ENCODE results near the gene KIR3DL1. TPM values are rescaled to one million over a fixed set of nuclear protein-coding genes. Genes with fewer than 3 reads are reported as not detected.
"Not testable (repeated sequence)": the region's sequence is repeated elsewhere in the genome, so short reads cannot be mapped to it uniquely, and the experiment has no call there.

The KIR3DL1 gene
- not detected for polyA plus RNA-seq (2012; ENCODE audit: low read depth, missing spikeins)

DNA sequence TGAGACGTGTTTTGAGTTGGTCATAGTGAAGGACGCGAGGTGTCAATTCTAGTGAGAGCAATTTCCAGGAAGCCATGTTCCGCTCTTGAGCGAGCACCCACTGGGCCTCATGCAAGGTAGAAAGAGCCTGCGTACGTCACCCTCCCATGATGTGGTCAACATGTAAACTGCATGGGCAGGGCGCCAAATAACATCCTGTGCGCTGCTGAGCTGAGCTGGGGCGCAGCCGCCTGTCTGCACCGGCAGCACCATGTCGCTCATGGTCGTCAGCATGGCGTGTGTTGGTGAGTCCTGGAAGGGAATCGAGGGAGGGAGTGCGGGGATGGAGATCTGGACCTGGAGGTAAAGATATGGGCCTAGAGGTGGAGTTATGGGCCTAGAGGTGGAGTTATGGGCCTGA, at the start of gene KIR3DL1:
KIR3DL1 (plus strand) TSS at position 218 of the 400 bp plus-strand sequence.
- FAIRE-seq, result not testable (repeated sequence)

DNA sequence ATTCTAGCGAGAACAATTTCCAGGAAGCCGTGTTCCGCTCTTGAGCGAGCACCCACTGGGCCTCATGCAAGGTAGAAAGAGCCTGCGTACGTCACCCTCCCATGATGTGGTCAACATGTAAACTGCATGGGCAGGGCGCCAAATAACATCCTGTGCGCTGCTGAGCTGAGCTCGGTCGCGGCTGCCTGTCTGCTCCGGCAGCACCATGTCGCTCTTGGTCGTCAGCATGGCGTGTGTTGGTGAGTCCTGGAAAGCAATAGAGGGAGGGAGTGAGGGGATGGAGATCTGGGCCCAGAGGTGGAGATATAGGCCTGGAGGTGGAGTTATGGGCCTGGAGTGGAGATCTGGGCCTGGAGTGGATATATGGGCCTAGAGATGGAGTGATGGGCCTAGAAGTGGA, 46.6 kb upstream of the KIR3DL1 start, which contains the start of gene KIR2DL1:
KIR2DL1 (plus strand) TSS at position 148 of the 400 bp plus-strand sequence; CDS start at position 206, 58 bp downstream.
- not testable (repeated sequence) for DNase-seq (ENCODE audit: insufficient read length, low spot score); FAIRE-seq

More for the DNA sequence above, at the start of gene KIR3DL1:
- not testable (repeated sequence) for DNase-seq (ENCODE audit: insufficient read length, low spot score)

- DNase-seq (ENCODE audit: insufficient read length, low spot score); FAIRE-seq: not testable (repeated sequence)
Observed at GRCh38 chr19:54770511-54770910, 45.8 kb upstream of the KIR3DL1 start.

DNA sequence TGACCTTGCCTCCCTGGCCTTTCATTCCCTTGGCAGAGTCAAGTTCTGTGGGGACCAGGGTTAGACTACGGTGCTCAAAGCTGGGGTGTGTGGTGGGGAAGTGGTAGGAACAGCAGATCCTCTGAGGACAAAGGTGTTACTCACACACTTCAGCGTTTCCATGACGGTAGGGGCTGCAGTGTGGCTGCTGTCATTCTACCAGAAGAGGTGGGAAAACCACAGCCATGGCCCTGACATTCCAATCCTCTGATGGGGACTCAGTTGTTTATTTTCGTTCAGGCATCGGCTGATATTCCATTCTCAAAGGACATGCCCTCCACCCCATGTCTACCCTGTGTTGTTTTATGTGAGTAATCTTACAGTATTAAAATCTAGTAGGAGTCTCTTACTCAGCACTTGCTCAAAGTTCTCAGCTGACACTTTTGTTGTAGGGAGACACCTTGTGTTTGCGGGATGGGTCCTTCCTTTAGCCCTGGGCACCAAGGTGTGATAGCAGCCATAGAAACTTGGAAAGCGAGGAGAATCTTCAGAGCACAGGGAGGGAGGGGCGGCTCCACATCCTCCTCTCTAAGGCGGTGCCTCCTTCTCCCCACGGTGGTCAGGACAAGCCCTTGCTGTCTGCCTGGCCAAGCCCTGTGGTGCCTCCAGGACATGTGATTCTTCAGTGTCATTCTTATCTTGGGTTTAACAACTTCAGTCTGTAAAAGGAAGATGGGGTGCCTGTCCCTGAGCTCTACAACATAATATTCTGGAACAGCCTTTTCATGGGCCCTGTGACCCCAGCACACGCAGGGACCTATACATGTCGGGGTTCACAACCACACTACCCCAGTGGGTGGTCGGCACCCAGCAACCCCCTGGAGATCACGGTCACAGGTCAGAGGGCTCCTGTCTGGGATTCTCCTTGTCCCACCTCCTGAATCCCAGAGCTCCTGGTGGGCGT, 45.0 kb upstream of the KIR3DL1 start:
- DNase-seq (ENCODE audit: insufficient read length, low spot score), result not testable (repeated sequence)

GRCh38 chr19:54772666-54773065, 43.6 kb upstream of the KIR3DL1 start:
- FAIRE-seq, result not testable (repeated sequence)

More for the DNA sequence above, 45.0 kb upstream of the KIR3DL1 start:
- FAIRE-seq, result not testable (repeated sequence)

DNA sequence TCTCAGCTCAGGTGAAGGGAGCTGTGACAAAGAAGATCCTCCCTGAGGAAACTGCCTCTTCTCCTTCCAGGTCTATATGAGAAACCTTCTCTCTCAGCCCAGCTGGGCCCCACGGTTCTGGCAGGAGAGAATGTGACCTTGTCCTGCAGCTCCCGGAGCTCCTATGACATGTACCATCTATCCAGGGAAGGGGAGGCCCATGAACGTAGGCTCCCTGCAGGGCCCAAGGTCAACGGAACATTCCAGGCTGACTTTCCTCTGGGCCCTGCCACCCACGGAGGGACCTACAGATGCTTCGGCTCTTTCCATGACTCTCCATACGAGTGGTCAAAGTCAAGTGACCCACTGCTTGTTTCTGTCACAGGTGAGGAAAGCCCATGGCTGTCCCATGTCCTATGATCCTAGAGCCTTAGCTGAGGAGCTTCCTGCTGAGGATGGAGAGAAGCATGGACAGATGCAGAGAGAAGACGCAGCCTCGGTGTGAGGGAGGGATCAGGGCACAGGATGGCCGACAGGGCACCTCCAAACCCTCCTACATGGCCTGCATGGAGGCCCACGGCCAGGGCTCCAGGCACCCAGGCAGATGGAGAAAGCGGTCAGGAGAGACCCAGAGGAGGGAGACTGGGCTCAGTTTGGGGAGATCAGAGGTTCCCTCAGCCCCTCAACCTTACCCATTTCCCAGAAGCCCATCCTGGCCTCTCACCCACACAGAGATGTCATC, 41.0 kb upstream of the KIR3DL1 start:
- FAIRE-seq; DNase-seq (ENCODE audit: insufficient read length, low spot score): not testable (repeated sequence)

More at GRCh38 chr19:54772666-54773065, 43.6 kb upstream of the KIR3DL1 start:
- DNase-seq (ENCODE audit: insufficient read length, low spot score), result not testable (repeated sequence)

DNA sequence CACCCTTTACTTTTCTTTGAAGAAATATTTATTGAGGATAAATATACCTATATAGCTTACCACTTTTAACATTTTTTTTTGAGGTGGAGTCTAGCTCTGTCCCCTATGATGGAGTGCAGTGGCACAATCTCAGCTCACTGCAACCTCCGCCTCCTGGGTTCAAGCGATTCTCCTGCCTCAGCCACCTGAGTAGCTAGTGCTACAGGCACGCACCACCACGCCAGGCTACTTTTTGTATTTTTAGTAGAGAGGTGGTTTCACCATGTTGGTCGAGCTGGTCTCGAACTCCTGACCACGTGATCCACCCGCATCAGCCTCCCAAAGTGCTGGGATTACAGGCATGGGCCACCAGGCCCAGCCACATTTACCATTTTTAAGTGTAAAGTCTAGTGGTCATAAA, 40.4 kb upstream of the KIR3DL1 start:
- not testable (repeated sequence) for FAIRE-seq; DNase-seq (ENCODE audit: insufficient read length, low spot score)

DNA sequence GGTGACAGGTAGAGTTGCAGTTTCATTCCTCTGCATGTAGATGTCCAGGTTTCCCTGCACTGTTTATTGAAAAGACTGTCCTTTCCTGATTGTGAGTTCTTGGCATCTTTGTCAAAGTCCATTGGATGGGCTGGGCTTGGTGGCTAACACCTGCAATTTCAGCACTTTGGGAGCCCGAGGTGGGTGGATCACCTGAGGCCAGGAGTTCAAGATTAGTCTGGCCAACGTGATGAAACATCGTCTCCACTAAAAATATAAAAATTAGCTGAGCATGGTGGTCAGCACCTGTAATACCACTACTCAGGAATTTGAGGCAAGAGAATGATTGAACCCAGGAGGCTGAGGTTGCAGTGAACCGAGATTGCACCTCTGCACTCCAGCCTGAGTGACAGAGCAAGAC, 38.4 kb upstream of the KIR3DL1 start:
- FAIRE-seq, result not testable (repeated sequence)

DNA sequence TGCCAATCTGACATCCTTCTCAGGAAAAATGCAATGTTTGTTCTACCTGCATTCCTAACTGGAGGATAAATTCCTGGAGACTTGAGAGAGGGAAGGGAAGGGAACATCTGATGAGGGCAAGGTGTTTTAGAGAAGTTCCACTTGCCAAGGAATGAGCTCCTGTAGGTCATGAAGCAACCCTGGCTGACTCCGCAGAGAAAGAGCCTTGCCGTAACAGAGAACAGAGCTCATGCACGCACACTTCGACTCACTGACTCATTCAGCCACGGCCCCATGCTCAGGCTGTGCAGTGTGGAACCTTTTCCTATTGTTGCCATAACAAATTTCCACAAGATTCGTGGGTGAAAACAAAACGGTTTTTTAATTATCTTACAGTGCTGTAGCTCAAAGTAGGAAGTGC, 37.4 kb upstream of the KIR3DL1 start:
- DNase-seq (ENCODE audit: insufficient read length, low spot score); FAIRE-seq: not testable (repeated sequence)

More for the DNA sequence above, 38.4 kb upstream of the KIR3DL1 start:
- not testable (repeated sequence) for DNase-seq (ENCODE audit: insufficient read length, low spot score)

DNA sequence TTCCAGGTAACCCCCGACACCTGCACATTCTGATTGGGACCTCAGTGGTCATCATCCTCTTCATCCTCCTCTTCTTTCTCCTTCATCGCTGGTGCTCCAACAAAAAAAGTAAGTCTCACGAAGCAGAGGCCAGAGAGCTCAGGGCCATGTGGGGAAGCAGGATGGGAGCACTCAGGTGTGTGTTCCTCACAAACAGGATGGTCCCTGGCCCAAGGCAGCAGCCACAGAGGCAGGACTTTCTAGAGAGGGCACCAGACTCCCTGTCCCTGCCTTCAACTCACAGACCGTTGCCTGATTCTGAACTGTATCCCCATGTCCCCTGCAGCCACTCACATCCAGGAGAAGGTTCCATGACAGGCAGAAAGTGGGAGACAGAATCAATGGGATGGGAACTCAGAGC, 33.4 kb upstream of the KIR3DL1 start:
- not testable (repeated sequence) for FAIRE-seq

GRCh38 chr19:54786091-54786723, 30.1 kb upstream of the KIR3DL1 start:
- FAIRE-seq; DNase-seq (ENCODE audit: insufficient read length, low spot score): not testable (repeated sequence)

More for the DNA sequence above, 33.4 kb upstream of the KIR3DL1 start:
- not testable (repeated sequence) for DNase-seq (ENCODE audit: insufficient read length, low spot score)

- not testable (repeated sequence) for FAIRE-seq; DNase-seq (ENCODE audit: insufficient read length, low spot score)
Observed at GRCh38 chr19:54788154-54788553, 28.1 kb upstream of the KIR3DL1 start.

DNA sequence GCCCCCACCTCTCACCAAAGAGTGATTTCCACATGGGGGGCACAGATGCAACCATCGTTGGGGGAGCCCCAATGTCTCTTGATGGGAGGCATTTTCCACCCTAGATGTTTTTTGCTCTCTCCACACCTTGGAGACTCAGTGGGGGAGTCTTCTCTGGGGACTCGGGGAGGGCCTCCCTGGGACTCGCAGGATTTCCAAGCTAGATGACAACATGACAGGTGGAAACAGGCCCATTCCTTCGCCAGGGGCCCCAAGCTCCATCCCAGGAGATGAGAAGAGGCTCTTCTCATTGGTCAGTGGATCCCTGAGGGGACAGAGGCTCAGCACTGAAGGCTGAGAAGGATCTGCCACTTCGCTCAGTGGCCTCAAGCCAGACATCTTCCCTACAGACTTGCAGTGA, 25.6 kb upstream of the KIR3DL1 start:
- DNase-seq (ENCODE audit: insufficient read length, low spot score) (no peak), FAIRE-seq (no peak)
- TF ChIP-seq POLR2AphosphoS5 (IDR thresholded peaks at IDR 0.05; ENCODE audit: low read depth, low read length), result no peak
- no peak for TF ChIP-seq PAX5 (IDR thresholded peaks at IDR 0.05; ENCODE audit: insufficient read depth, low read length, severe bottlenecking)
- no peak for TF ChIP-seq TAF1 (IDR thresholded peaks at IDR 0.05; ENCODE audit: low read depth, low read length)
- no peak for TF ChIP-seq SPI1 (IDR thresholded peaks at IDR 0.05; ENCODE audit: low read depth, low read length)
- TF ChIP-seq POLR2A (IDR thresholded peaks at IDR 0.05; ENCODE audit: low read depth, low read length), result no peak
- no peak for TF ChIP-seq POU2F2 (IDR thresholded peaks at IDR 0.05; ENCODE audit: low read depth, low read length)

Data from GM12891 (cell line).